ENCODE results near the gene PHACTR1. TPM values are rescaled to one million over a fixed set of nuclear protein-coding genes. Genes with fewer than 3 reads are reported as not detected.

The PHACTR1 gene
- total RNA-seq, 1 experiment from 2014 or later, result 0.21 TPM

- BruUV-seq (replicated peaks), result no TSS peak
- no peak for DNase-seq
- no peak overlapping the region for H3K4me3 Mint-ChIP-seq (ENCODE audit: low read depth, unreplicated experiment)
- CTCF ChIA-PET, result no interaction called here
- no peaks in the 10 kb centered on the region for H3K9me3 Mint-ChIP-seq (ENCODE audit: low read depth, unreplicated experiment)
- peaks cover 30% of the 10 kb centered on the region for H3K27me3 Mint-ChIP-seq (ENCODE audit: unreplicated experiment)
- no peak overlapping the region for H3K27ac Mint-ChIP-seq (ENCODE audit: unreplicated experiment)
- H3K4me1 Mint-ChIP-seq (ENCODE audit: low read depth, unreplicated experiment), result no peaks in the 10 kb centered on the region
- H3K36me3 Mint-ChIP-seq (ENCODE audit: insufficient read depth, unreplicated experiment), result no peaks in the 10 kb centered on the region
- intact Hi-C loops (cut with micrococcal nuclease; ENCODE audit: unreplicated experiment), result no loop called here
- TF ChIP-seq, protein P1, sequence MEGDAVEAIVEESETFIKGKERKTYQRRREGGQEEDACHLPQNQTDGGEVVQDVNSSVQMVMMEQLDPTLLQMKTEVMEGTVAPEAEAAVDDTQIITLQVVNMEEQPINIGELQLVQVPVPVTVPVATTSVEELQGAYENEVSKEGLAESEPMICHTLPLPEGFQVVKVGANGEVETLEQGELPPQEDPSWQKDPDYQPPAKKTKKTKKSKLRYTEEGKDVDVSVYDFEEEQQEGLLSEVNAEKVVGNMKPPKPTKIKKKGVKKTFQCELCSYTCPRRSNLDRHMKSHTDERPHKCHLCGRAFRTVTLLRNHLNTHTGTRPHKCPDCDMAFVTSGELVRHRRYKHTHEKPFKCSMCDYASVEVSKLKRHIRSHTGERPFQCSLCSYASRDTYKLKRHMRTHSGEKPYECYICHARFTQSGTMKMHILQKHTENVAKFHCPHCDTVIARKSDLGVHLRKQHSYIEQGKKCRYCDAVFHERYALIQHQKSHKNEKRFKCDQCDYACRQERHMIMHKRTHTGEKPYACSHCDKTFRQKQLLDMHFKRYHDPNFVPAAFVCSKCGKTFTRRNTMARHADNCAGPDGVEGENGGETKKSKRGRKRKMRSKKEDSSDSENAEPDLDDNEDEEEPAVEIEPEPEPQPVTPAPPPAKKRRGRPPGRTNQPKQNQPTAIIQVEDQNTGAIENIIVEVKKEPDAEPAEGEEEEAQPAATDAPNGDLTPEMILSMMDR (IDR thresholded peaks at IDR 0.05; ENCODE audit: unreplicated experiment), result no peak
Observed at GRCh38 chr6:13212096-13212495, 495.5 kb downstream of the PHACTR1 start.

GRCh38 chr6:13212538-13212937 is 496.0 kb downstream of the PHACTR1 start:
- intact Hi-C loops (cut with micrococcal nuclease; ENCODE audit: unreplicated experiment), result no loop called here
- BruUV-seq (replicated peaks), result no TSS peak

GRCh38 chr6:13215390-13215789 is 498.8 kb downstream of the PHACTR1 start:
- no peak for DNase-seq
- Mint-ChIP-seq H3K4me3 (ENCODE audit: low read depth, unreplicated experiment) (no peak overlapping the region), H3K9me3 (ENCODE audit: low read depth, unreplicated experiment) (no peaks in the 10 kb centered on the region), H3K36me3 (ENCODE audit: insufficient read depth, unreplicated experiment) (no peaks in the 10 kb centered on the region), H3K27me3 (ENCODE audit: unreplicated experiment) (peaks cover 30% of the 10 kb centered on the region), H3K4me1 (ENCODE audit: low read depth, unreplicated experiment) (no peaks in the 10 kb centered on the region), H3K27ac (ENCODE audit: unreplicated experiment) (no peak overlapping the region)
- intact Hi-C loops (cut with micrococcal nuclease; ENCODE audit: unreplicated experiment), result no loop called here
- CTCF ChIA-PET, result no interaction called here
- TF ChIP-seq, protein P1 (IDR thresholded peaks at IDR 0.05; ENCODE audit: unreplicated experiment), result no peak
- BruUV-seq (replicated peaks), result no TSS peak

More at GRCh38 chr6:13212538-13212937, 496.0 kb downstream of the PHACTR1 start:
- no peak overlapping the region for H3K27ac Mint-ChIP-seq (ENCODE audit: unreplicated experiment)
- peaks cover 30% of the 10 kb centered on the region for H3K27me3 Mint-ChIP-seq (ENCODE audit: unreplicated experiment)
- TF ChIP-seq, protein P1 (IDR thresholded peaks at IDR 0.05; ENCODE audit: unreplicated experiment), result no peak
- no peaks in the 10 kb centered on the region for H3K4me1 Mint-ChIP-seq (ENCODE audit: low read depth, unreplicated experiment)
- no peaks in the 10 kb centered on the region for H3K36me3 Mint-ChIP-seq (ENCODE audit: insufficient read depth, unreplicated experiment)
- no peak overlapping the region for H3K4me3 Mint-ChIP-seq (ENCODE audit: low read depth, unreplicated experiment)
- CTCF ChIA-PET, result no interaction called here
- no peaks in the 10 kb centered on the region for H3K9me3 Mint-ChIP-seq (ENCODE audit: low read depth, unreplicated experiment)
- no peak for DNase-seq

DNA sequence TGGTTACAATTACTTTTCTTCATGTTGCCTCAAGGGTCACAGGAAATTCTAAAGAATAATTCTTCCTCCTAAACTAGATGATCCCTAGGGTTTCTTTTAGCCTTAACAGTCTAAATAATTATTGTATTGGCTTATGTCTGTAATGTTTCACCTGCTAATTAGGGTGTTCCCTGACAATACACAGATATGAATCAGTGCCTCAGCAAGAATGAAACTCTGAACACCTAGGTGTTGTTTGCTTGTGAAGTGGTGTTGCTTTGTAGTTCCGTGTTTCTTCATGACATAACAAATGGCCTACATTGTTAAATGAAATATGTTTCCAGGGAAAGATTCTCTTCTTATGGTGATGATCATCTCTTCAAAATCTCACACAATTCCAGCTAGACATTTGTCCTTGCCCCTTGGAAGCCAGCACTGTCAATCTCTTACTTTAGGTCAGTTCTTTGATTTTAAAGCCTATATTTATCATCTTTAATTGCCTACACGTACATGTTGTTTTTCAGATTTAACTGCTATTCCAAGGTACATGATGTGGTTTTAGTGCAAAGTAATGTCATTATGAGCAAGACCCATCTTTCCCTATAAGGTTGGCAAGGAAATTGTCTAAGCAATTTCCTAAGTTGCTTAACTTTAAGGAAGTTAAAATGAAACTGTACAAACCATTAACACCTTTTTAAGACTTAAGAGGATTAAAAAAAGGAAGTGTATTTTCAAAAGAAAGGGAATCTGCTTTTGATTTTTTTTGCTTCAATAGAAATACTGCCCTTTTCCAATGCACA is 499.9 kb downstream of the PHACTR1 start:
- no peak overlapping the region for H3K4me3 Mint-ChIP-seq (ENCODE audit: low read depth, unreplicated experiment)
- peaks cover 25% of the 10 kb centered on the region for H3K27me3 Mint-ChIP-seq (ENCODE audit: unreplicated experiment)
- H3K4me1 Mint-ChIP-seq (ENCODE audit: low read depth, unreplicated experiment), result no peaks in the 10 kb centered on the region
- H3K27ac Mint-ChIP-seq (ENCODE audit: unreplicated experiment), result no peak overlapping the region
- TF ChIP-seq, protein P1 (IDR thresholded peaks at IDR 0.05; ENCODE audit: unreplicated experiment), result no peak
- CTCF ChIA-PET, result no interaction called here
- no peaks in the 10 kb centered on the region for H3K9me3 Mint-ChIP-seq (ENCODE audit: low read depth, unreplicated experiment)
- no peak for DNase-seq
- no TSS peak for BruUV-seq (replicated peaks)
- intact Hi-C loops (cut with micrococcal nuclease; ENCODE audit: unreplicated experiment), result loop anchor here (1.0 kb wide), 1 partner anchor 305 kb away; no protein-coding TSS in a partner anchor
- H3K36me3 Mint-ChIP-seq (ENCODE audit: insufficient read depth, unreplicated experiment), result no peaks in the 10 kb centered on the region

Data from Calu3 (cell line).